ENCODE measurements around the gene PTPRM. TPM values are rescaled to one million over a fixed set of nuclear protein-coding genes. Genes with fewer than 3 reads are reported as not detected.

Gene PTPRM
- total RNA-seq, 4 donors from 2014 or later, result 22.5 to 92.5 (median 39.2) TPM

DNA sequence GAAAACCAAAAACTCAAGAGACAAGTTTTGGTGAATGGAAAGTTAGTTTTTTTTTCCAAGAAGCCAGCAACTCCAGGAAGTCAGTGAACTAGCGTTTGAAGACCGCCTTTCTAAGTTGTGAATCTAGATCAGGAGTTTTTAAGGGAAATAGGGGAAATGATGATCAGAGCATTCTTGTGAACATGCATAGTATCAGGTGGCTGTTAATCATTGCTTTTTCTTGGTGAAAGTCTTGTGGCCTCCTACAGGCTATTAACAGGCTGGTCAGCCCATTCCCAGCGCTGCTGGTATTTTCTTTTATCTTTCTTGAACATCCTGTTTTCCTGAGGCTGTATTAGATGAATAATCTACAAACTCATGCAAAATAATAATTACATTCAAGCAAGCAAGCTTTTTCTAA is 155.8 kb downstream of the PTPRM start:
- in situ Hi-C loops (cut with MboI; ENCODE audit: low pct_ligation_motif_present in 1 of 4, low pct_unique_long_range_greater_than_20kb in 1 of 4, low sequenced_read_pairs in 3 of 4) (no loop called here), intact Hi-C loops (cut with DNase I; ENCODE audit: low total_unique reads) (loop anchor here (10.0 kb wide), 1 partner anchor 1082 kb away; no protein-coding TSS in a partner anchor)
- no peaks in the 10 kb centered on the region for H3K9me3 ChIP-seq
- TF ChIP-seq POLR2AphosphoS5 (IDR thresholded peaks at IDR 0.05) (no peak), EP300 (IDR thresholded peaks at IDR 0.05; ENCODE audit: low read depth) (no peak), POLR2A (IDR thresholded peaks at IDR 0.05) (no peak)
- TF ChIP-seq, protein P1, sequence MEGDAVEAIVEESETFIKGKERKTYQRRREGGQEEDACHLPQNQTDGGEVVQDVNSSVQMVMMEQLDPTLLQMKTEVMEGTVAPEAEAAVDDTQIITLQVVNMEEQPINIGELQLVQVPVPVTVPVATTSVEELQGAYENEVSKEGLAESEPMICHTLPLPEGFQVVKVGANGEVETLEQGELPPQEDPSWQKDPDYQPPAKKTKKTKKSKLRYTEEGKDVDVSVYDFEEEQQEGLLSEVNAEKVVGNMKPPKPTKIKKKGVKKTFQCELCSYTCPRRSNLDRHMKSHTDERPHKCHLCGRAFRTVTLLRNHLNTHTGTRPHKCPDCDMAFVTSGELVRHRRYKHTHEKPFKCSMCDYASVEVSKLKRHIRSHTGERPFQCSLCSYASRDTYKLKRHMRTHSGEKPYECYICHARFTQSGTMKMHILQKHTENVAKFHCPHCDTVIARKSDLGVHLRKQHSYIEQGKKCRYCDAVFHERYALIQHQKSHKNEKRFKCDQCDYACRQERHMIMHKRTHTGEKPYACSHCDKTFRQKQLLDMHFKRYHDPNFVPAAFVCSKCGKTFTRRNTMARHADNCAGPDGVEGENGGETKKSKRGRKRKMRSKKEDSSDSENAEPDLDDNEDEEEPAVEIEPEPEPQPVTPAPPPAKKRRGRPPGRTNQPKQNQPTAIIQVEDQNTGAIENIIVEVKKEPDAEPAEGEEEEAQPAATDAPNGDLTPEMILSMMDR (IDR thresholded peaks at IDR 0.05), result no peak
- no peaks in the 10 kb centered on the region for H3K27me3 ChIP-seq
- 81 to 93% methylated on average over 2 to 3 of the region's 3 CpGs for WGBS, 2 donors (ENCODE audit: low coverage in 1 of 2)
- H3K27ac ChIP-seq, result no peak overlapping the region
- H3K4me3 ChIP-seq, result no peak overlapping the region
- no peaks in the 10 kb centered on the region for H3K36me3 ChIP-seq
- DNase-seq, result no peak
- peaks cover 0 to 7% (median 0%) of the 10 kb centered on the region in 4 donors for H3K4me1 ChIP-seq

DNA sequence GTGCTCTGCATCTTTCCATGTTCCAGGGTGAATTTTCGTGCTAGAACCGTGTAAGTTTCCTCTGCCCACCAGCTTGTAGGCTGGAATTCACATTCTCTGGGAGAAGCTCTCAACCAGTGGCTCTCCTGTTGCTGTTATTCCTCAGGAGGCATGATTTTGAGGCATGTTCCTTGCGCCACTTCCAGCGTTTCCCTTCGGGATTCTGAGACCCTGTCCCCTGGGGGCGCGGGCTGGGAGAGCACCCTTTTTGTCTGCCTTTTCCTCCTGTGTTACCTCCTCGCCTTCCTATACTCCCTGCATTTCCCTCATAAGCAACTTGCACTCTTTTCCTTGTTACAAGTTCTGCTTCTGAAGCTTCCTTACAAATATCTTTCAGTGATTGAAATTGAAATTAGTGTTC is 156.4 kb downstream of the PTPRM start:
- no peaks in the 10 kb centered on the region for H3K36me3 ChIP-seq
- H3K9me3 ChIP-seq, result no peaks in the 10 kb centered on the region
- TF ChIP-seq, protein P1 (IDR thresholded peaks at IDR 0.05), result no peak
- no peak for TF ChIP-seq POLR2AphosphoS5 (IDR thresholded peaks at IDR 0.05)
- TF ChIP-seq EP300 (IDR thresholded peaks at IDR 0.05; ENCODE audit: low read depth), result no peak
- no peak for TF ChIP-seq POLR2A (IDR thresholded peaks at IDR 0.05)
- H3K4me1 ChIP-seq, result peaks cover 0 to 7% (median 0%) of the 10 kb centered on the region in 4 donors
- DNase-seq, result no peak
- no peak overlapping the region for H3K4me3 ChIP-seq
- intact Hi-C loops (cut with DNase I; ENCODE audit: low total_unique reads) (loop anchor here (10.0 kb wide), 1 partner anchor 1081 kb away; no protein-coding TSS in a partner anchor), in situ Hi-C loops (cut with MboI; ENCODE audit: low pct_ligation_motif_present in 1 of 4, low pct_unique_long_range_greater_than_20kb in 1 of 4, low sequenced_read_pairs in 3 of 4) (no loop called here)
- 85 to 89% methylated on average over 5 to 8 of the region's 8 CpGs for WGBS, 2 donors (ENCODE audit: low coverage in 1 of 2)
- no peak overlapping the region for H3K27ac ChIP-seq
- H3K27me3 ChIP-seq, result no peaks in the 10 kb centered on the region

DNA sequence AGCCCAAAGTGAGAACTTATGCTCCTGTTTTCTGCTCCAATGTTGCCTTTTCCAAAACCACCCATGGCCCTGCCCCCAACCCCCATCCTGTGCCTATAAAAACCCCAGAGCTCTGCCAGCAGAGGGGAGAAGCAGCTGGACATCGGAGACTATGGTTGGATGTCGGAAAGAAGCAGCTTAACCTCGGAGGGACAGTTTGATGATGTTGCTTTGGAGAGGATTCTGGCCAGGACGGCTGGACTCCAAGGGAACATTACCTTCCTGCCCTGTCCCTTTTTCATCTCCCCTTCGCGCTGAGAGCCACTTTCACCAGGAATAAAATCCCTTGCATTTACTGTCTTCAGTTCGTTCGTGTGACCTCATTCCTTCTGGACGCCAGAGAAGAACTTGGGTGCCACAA is 158.4 kb downstream of the PTPRM start:
- no peak overlapping the region for H3K27ac ChIP-seq
- no peak overlapping the region for H3K4me3 ChIP-seq
- WGBS, 2 donors (ENCODE audit: low coverage in 1 of 2), result 89 to 96% methylated on average over 7 to 9 of the region's 9 CpGs
- no peaks in the 10 kb centered on the region for H3K27me3 ChIP-seq
- H3K36me3 ChIP-seq, result no peaks in the 10 kb centered on the region
- no peak for DNase-seq
- H3K4me1 ChIP-seq, result peaks cover 0 to 7% (median 0%) of the 10 kb centered on the region in 4 donors
- no peaks in the 10 kb centered on the region for H3K9me3 ChIP-seq
- intact Hi-C loops (cut with DNase I; ENCODE audit: low total_unique reads) (loop anchor here (10.0 kb wide), 1 partner anchor 1079 kb away; no protein-coding TSS in a partner anchor), in situ Hi-C loops (cut with MboI; ENCODE audit: low pct_ligation_motif_present in 1 of 4, low pct_unique_long_range_greater_than_20kb in 1 of 4, low sequenced_read_pairs in 3 of 4) (no loop called here)
- TF ChIP-seq POLR2AphosphoS5 (IDR thresholded peaks at IDR 0.05), result no peak

DNA sequence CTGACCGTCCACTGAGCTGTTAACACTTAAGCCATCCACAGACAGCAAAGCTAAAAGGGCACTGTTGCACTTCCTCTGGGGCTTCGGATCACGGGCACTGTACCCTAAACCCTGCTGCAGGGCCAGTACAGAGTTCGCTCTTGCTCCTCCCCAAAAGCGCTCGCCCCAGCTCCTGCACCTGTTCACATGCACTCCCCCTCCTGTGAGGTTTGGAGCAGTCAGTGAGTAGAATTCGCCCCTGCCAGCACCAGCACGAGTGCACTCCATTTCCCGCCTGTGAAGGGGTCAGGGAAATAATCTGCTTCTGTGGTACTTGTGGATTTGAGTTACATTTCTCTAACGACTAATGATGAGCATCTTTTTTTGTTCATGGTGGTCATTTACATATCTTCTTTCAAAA is 158.8 kb downstream of the PTPRM start:
- TF ChIP-seq POLR2A (IDR thresholded peaks at IDR 0.05), result no peak
- TF ChIP-seq POLR2AphosphoS5 (IDR thresholded peaks at IDR 0.05), result no peak
- Histone ChIP-seq H3K27me3 (no peaks in the 10 kb centered on the region), H3K4me1 (peaks cover 0 to 7% (median 0%) of the 10 kb centered on the region in 4 donors), H3K9me3 (no peaks in the 10 kb centered on the region), H3K4me3 (no peak overlapping the region), H3K36me3 (no peaks in the 10 kb centered on the region), H3K27ac (no peak overlapping the region)
- intact Hi-C loops (cut with DNase I; ENCODE audit: low total_unique reads) (loop anchor here (10.0 kb wide), 1 partner anchor 1079 kb away; no protein-coding TSS in a partner anchor), in situ Hi-C loops (cut with MboI; ENCODE audit: low pct_ligation_motif_present in 1 of 4, low pct_unique_long_range_greater_than_20kb in 1 of 4, low sequenced_read_pairs in 3 of 4) (no loop called here)
- 86 to 93% methylated on average over 4 to 10 of the region's 10 CpGs for WGBS, 2 donors (ENCODE audit: low coverage in 1 of 2)
- DNase-seq, result no peak

DNA sequence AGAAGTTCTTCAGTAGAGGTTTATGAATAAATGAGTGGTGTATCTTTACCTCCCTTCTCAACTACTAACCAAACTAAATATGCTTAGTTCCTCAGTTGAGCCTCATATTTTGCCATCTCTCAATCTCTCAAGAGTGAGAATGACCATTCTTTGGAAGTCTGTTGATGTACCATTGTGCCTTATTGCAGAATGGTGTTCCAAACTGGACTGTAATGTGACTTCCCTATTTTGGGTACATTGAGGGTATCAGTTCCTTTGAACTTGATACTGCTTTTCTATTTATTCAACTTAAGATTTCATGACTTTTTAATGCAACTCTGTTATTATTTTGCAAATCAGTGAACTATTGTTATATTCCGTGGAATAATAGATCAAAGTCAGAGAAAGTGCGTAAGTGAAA is 159.4 kb downstream of the PTPRM start:
- H3K9me3 ChIP-seq, result no peaks in the 10 kb centered on the region
- DNase-seq, result no peak
- no peaks in the 10 kb centered on the region for H3K27me3 ChIP-seq
- in situ Hi-C loops (cut with MboI; ENCODE audit: low pct_ligation_motif_present in 1 of 4, low pct_unique_long_range_greater_than_20kb in 1 of 4, low sequenced_read_pairs in 3 of 4), result no loop called here
- TF ChIP-seq POLR2A (IDR thresholded peaks at IDR 0.05) (no peak), EP300 (IDR thresholded peaks at IDR 0.05; ENCODE audit: low read depth) (no peak), POLR2AphosphoS5 (IDR thresholded peaks at IDR 0.05) (no peak)
- TF ChIP-seq, protein P1 (IDR thresholded peaks at IDR 0.05), result no peak
- peaks cover 0 to 7% (median 0%) of the 10 kb centered on the region in 4 donors for H3K4me1 ChIP-seq
- WGBS, 2 donors (ENCODE audit: low coverage in 1 of 2), result 54 to 72% methylated on average over 2 of the region's 2 CpGs
- H3K27ac ChIP-seq, result no peak overlapping the region
- H3K36me3 ChIP-seq, result no peaks in the 10 kb centered on the region
- intact Hi-C loops (cut with DNase I; ENCODE audit: low total_unique reads), result loop anchor here (10.0 kb wide), 1 partner anchor 1078 kb away; no protein-coding TSS in a partner anchor
- H3K4me3 ChIP-seq, result no peak overlapping the region
